ENCODE results near the gene YY2. TPM values are rescaled to one million over a fixed set of nuclear protein-coding genes. Genes with fewer than 3 reads are reported as not detected.
A peak's percentile ranks its signal among the peaks of the same experiment; 100 is the strongest.
"Not testable (repeated sequence)": the region's sequence is repeated elsewhere in the genome, so short reads cannot be mapped to it uniquely, and the experiment has no call there.

YY2 gene
- total RNA-seq, 1 donor from 2014 or later, result 2.1 TPM

DNA sequence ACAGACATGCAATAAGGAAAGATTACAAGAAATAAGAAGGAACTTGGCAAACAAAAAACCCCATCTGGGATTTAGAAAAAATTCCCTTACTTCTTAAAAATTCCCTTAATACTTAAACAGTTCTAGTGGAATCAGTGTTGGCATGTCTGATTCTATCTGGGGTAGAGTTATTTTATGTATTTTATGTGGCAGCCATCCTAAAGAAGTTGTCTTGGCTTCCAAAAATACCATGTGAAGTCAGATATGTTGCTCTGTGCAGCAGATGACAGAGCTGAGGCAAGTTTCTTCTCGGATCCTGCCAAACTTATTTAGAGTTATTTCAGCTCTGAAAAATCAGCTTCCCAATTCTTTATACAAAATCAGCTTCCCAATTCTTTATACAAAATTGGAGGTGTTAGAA, 14.7 kb downstream of the YY2 start:
- intact Hi-C loops (cut with DNase I), result no loop called here
- DNase-seq (ENCODE audit: low spot score), result no peak
- ATAC-seq, result no peak

- no peak for ATAC-seq
- intact Hi-C loops (cut with DNase I), result no loop called here
Observed at GRCh38 chrX:21873063-21873775, 17.4 kb downstream of the YY2 start.

DNA sequence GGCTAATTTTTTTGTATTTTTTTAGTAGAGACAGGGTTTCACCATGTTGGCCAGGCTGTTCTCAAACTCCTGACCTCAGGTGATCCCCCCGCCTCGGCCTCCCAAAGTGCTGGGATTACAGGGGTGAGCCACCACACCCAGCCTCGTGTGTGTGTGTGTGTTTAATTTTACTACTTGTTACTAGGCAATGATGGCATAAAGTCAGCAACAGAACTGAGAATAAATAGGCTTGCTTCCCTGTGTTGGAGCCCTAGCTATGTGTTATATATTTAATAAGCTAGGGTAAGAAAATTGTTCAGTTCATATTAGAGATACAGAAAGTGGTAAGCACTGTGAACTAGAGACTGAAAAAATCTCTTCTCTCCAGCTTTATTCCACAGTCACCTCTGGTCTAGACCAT, 18.4 kb downstream of the YY2 start:
- ATAC-seq; DNase-seq (ENCODE audit: low spot score): not testable (repeated sequence)

More at GRCh38 chrX:21873063-21873775, 17.4 kb downstream of the YY2 start:
- no peak for DNase-seq (ENCODE audit: low spot score)

GRCh38 chrX:21875013-21875412, 19.2 kb downstream of the YY2 start:
- ATAC-seq (no peak), DNase-seq (ENCODE audit: low spot score) (no peak)
- intact Hi-C loops (cut with DNase I), result no loop called here

More for the DNA sequence above, 18.4 kb downstream of the YY2 start:
- intact Hi-C loops (cut with DNase I), result not testable (repeated sequence)

DNA sequence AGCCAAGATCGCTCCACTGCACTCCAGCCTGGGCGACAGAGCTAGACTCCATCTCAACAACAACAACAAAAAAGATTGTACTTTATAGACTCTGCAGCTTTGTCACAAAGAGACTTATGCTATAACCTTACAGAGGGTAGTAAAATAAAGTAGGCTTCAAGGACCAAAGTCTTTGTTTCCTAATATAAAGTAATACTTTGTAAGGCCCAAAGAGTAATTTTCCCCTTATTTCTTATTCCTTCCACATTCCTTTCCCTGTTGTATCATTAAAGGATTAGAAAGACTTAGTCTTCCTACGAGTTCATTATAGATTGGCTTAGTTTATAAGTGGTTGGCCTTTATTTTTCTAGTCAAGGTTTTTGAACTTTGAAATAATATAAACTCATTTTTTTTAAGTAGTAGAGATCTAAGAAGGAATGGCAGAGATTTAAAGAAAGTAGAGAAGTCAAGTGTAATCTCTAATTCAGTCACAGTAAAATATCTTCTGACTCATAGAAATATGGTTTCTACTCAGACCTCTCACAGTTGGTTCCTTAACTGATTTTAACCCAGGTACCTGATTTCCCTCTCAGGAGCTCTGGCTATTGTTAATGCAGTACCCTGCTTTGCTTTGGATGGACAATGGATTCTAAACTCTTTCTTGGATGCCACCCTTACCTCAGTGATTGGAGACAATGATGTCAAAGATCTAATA, 26.2 kb downstream of the YY2 start:
- no peak for ATAC-seq
- intact Hi-C loops (cut with DNase I), result no loop called here
- DNase-seq (ENCODE audit: low spot score), result no peak

DNA sequence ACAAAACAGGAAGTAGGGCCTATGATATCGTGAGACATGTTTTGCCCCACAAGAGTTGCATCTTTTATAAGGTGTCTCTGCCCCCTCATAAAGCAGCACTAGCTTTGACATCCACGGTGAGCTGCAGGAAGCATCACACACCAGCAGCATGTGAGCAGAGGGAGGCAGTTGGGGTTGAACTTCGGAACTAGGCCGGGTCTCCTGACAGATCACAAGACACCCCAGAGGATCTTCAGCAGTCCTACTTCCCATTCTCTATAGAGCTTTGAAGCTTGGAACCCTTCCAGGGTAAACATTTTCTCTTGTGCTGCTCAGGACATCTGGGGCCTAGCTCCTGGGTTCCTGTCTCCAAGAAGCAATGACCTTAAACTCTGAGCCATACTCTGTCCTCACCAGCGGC, 27.5 kb downstream of the YY2 start:
- intact Hi-C loops (cut with DNase I), result no loop called here
- ATAC-seq (peak; percentile 86), DNase-seq (ENCODE audit: low spot score) (no peak)

- no peak for ATAC-seq
- intact Hi-C loops (cut with DNase I), result no loop called here
Observed at GRCh38 chrX:21885568-21885967, 29.8 kb downstream of the YY2 start.

DNA sequence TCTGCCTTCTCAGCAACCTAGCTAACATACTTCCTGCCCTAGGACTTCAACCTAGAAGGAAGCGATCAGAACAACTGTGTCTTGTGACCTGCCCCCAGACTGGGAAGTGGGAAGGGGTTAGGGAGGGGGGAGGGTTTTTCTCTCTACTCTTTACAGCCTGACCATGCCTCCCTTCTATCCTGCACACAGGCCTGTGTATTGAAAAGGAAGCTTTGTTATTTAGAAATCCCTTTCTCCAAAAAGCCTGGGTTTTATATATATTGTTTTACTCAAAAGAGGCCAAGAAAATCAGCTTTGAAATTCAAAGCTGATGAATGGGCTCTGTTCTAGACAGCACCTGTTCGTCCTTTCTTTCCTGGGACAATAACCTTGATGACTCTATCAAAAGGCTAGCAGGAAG, 49.5 kb downstream of the YY2 start:
- DNase-seq (ENCODE audit: low spot score) (no peak), ATAC-seq (no peak)
- intact Hi-C loops (cut with DNase I), result no loop called here

More at GRCh38 chrX:21885568-21885967, 29.8 kb downstream of the YY2 start:
- no peak for DNase-seq (ENCODE audit: low spot score)

DNA sequence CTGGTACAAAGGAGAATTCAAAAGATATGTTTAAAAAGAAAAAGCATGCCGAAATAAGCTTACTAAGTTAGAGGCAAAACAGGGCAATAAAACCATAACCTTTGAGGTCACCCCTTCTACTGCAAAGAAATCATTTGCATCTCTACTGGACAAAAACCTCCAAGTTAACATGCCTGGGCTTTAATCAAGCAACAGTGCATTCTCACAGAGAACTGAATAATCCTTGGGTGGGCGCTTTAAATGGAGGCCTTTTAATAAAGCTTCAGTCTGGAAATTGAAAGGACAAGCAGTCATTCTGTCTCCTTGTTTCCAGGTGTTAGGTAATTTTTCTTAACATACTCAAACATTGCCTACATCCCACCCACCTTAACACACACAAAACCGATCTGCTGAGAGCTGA, 50.2 kb downstream of the YY2 start:
- intact Hi-C loops (cut with DNase I), result no loop called here
- no peak for ATAC-seq
- DNase-seq (ENCODE audit: low spot score), result no peak

- no peak for ATAC-seq
- no peak for DNase-seq (ENCODE audit: low spot score)
- intact Hi-C loops (cut with DNase I), result no loop called here
Observed at GRCh38 chrX:21907260-21907659, 51.5 kb downstream of the YY2 start.

Other genes with a start within 250 kb of the YY2 start
- 0.09 TPM for gene KLHL34, start 197.7 kb upstream of the YY2 start, total RNA-seq
- not detected for gene SMPX, start 97.9 kb upstream of the YY2 start, total RNA-seq
- 15.2 TPM for gene MBTPS2, start 16.4 kb upstream of the YY2 start, total RNA-seq
- 40.0 TPM for gene SMS, start 84.7 kb downstream of the YY2 start, total RNA-seq
- gene PHEX, start 176.3 kb downstream of the YY2 start, total RNA-seq, result 0.09 TPM

All from sciatic nerve (tissue), 2 donors.